Right renal pelvis (tissue), 4 donors: ENCODE data around the gene GPS1. TPM values are rescaled to one million over a fixed set of nuclear protein-coding genes. Genes with fewer than 3 reads are reported as not detected.

Source experiments
- DNase-seq, 4 donors: peaks; one replicate each; pipeline ENCODE4 v3.0.0-alpha.2; 2013; ENCODE audit warnings: low read depth in 4 of 4, low spot score in 3 of 4, missing footprints in 1 of 4
- polyA plus RNA-seq, 4 donors: library from polyadenylated mRNA; unstranded; fragments of 120-200 nt; gene quantifications; one replicate each; pipeline ENCODE4 v1.2.1, GENCODE V29; 2013; ENCODE audit not compliant: insufficient read length in 4 of 4

The GPS1 gene
- polyA plus RNA-seq, 4 donors, result 107 to 145 (median 110) TPM

DNA sequence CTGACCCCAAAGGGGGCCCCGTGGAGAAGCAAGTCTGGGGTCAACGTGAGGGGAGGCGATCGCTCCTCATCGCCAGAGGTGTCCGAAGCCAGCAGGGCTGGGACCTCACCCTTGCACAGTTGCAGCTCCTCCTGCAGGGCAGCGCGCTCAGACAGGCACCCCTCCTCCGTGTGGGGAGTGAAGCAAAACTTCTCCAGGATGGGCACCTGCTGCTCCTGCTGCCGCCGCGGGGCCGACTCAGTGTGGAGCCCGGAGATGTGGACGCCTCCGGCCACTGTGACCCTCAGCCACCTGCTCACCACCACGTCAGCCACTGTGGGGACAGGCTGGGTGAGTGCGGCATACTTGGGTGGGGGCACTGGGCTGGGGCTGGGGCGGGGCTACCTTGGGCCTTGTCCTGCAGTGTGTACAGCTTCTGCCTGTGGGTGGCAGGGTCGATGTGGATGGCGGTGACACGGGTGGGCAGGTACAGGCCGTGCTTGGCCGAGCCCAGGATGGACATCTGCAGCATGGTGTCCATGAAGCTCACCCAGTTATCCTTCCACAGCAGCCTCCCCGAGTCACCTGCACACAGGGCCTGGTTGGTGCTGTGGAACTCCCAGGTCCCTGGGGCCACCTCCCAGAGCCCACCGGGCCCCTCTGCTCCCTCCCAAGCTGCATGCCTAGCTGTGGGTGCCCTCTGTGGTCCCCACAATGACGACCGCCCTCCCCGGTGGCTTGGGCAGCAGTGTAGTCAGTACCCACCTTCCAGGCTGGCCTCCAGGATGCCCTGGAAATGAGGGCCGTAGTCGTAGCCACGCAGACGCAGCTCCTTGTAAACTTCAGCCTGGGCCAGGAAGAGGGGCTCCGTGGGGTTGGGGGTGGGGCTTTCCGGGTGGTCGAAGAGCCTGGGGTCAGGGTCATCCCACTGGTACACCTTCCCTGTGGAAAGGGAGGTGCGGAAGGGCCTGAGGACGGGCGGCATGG is 35.5 kb downstream of the GPS1 start:
- no peak for DNase-seq

DNA sequence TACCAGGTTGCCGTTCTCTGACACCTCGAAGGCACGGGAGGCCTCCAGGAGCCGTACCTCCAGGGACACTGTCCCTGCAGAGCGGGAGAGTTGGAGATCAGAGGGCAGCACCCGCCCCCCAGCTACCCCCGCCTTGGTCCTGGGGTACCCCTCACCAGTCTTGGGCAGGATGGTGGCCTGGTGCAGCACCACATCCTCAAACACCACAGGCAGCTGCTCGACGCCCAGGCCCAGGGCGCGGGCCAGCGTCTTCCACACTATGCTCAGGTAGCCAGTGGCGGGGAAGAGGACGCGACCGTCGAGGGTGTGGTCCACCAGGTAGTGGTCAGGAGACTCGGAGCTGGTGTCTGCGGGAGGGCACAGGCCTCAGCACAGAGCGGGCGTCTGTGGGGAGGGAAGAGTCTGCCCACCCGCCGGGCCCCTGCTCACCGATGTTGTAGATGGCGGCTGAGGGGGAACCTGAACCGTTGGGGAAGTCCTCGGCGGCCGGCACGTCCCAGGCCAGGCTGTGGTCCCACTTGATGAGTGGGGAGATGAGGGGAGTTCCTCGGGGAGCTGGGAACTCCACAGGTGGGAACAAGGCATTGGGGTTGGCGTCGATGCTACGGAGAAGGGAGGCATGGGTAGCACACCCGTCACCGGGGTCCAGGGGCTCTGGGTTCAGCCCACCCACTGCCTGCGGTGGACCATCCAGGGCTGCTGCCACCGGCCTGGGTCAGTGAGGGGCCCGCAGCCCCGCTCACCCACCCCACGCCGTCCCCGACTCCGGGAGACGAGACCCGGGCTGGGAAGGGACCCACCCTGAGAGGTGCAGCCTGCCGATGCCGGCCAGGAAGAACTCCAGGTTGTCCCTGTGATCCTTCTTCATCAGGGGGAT is 36.5 kb downstream of the GPS1 start:
- no peak for DNase-seq

- no peak for DNase-seq
Measured at GRCh38 chr17:82088838-82089722, 37.4 kb downstream of the GPS1 start.

DNA sequence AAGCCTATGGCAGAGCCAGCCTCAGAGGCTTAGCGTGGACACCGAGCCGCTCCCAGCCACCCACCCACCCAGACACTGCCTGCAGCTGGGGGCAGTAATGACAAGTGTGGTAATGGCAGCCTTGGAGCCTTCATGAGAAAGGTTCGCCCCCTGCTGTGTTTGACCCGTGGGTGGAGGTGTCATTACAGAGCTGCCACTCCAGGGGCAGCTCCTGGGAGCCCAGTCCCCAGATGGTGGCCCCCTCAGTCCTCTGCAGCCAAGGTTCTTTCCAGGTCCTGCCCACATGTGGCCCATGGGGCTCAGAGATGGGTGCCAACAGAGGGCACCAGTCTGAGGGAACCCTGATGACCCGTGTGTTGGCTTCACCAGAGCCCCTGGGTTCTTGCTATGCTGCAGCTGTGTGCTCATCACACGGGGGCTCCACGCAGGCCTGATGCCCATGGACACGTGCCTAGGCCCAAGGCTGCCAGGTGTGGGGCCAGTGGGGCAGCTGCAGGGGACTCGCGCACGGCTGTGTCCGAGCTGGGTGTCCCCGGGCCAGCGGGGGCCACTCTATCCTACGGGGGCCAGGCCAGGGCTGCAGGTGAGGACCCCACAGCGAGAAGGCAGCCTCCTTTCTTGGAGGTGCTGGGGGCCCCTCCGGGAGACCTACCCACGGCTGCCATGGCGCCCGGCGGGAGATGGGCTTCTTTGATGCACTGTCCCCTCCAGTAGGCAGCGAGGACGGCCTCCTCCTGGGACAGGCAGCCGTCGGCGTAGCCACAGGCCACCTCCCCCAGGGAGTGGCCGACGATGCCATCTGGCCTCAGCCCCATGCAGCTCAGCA is 38.2 kb downstream of the GPS1 start:
- no peak for DNase-seq

- no peak for DNase-seq
Measured at GRCh38 chr17:82090549-82091263, 39.0 kb downstream of the GPS1 start.

- no peak for DNase-seq
Measured at GRCh38 chr17:82091264-82092066, 39.8 kb downstream of the GPS1 start.

GRCh38 chr17:82092094-82092586 is 40.4 kb downstream of the GPS1 start:
- DNase-seq, result no peak

DNA sequence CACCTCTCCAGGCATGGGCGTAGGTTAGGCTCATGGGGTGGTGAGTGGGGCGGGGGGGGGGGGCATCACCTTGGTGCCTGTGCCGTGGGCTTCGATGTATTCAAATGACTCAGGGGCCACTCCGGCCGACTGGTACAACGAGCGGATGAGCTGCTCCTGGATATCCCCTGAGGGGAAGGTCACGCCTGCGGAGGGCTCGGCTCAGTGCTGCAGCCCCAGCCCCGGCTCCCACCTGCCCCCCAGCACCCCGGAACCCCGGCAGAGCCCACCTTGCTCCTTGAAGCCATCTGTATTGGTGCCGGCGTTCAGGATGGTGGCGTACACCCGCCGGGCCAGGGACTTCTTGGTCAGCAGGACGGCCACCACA is 40.9 kb downstream of the GPS1 start:
- no peak for DNase-seq

DNA sequence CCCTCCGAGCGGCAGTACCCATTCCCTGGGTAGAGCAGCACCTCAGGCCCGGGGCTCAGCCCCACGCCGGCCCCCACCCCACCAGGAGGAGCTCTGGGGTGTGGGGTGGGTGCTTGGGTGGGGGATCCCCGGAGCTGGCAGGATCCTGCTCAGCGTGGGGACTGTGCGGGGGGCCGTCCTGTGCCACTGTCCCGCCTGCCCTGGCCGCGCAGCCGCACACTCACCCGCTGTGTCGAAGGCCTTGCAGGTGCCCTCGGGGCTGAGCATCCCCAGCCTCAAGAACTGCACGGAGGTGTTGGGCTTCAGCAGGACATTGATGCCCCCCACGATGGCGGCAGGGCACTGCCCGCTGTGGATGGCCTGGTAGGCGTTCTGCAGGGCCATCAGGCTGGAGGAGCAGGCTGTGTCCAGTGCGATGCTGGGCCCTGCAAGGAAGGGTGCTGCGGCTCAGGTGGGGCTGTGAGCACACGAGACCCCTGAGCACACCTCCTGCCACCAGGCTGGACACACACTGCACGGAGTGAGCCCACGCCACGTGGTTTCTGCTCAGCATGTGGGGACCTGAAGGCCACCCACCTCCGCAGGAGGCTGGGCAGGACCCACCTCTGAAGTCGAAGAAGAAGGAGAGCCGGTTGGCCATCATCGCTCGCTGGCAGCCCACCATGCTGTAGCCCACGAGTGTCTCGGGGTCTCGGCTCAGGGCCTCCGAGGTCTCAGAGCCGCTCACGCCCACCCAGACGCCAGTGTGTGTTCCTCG is 41.5 kb downstream of the GPS1 start:
- DNase-seq, result no peak

GRCh38 chr17:82094931-82095776 is 43.5 kb downstream of the GPS1 start:
- no peak for DNase-seq

- no peak for DNase-seq
Measured at GRCh38 chr17:82095777-82096708, 44.3 kb downstream of the GPS1 start.

GRCh38 chr17:82096709-82097183 is 45.0 kb downstream of the GPS1 start:
- no peak for DNase-seq

DNA sequence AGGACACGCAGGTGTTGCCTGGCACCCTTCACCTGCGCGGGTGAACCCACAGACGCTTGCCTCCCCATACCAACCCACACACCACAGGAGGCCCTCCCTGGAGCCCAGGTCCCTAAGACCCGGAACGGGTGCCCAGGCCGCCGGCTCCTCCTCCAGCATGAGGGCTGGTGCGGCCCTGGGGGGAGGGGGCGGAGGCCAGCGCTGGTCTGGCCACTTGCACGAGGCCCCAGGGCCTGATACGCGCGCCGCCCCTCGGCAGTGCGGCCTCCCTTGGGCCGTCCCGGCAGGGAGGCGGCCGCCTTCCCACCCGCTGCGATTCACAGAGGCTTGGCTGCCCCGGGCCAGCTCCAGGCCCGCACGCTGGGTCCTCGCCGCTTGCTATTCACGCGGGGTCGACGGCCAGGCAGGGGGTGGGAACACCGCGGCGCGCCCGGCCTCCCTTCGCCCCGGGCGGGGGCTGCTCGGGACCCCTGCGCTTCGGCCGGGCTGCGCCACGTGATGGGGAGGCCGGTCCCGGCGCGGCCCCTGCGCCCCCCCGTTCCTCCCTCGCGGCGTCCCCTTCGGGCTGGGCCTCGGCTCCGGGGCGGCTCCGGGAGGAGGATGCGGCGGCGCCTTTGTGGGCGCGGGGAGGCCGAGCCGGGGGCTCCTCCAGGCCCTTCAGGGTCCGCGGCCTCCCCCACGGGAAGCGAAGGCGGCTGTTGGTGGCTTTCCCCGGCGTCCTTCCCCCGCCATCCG is 45.7 kb downstream of the GPS1 start:
- no peak for DNase-seq

GRCh38 chr17:82097919-82098168 is 46.1 kb downstream of the GPS1 start:
- DNase-seq, result no peak
